ENCODE data around the gene TFAP2A.

DNA sequence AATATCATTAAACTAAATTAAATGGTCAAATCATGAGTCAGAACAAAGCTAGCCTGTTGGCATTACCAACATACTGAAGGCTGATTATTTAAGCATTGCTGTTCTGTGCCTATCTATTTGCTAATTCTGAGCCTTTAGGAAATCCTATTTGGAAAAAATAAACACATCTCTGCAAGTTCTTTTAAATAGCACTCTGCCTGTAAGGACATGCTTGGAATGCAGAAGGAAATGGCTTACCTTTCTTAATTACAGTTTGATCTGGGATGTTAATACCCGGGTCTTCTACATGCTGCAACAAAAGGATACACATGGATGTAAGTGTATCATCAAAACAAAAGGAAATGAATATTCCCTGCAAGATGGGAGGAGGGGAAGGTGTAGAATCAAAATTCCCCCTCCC, 8.3 kb downstream of the TFAP2A start:
- TF ChIP-seq, protein P1, sequence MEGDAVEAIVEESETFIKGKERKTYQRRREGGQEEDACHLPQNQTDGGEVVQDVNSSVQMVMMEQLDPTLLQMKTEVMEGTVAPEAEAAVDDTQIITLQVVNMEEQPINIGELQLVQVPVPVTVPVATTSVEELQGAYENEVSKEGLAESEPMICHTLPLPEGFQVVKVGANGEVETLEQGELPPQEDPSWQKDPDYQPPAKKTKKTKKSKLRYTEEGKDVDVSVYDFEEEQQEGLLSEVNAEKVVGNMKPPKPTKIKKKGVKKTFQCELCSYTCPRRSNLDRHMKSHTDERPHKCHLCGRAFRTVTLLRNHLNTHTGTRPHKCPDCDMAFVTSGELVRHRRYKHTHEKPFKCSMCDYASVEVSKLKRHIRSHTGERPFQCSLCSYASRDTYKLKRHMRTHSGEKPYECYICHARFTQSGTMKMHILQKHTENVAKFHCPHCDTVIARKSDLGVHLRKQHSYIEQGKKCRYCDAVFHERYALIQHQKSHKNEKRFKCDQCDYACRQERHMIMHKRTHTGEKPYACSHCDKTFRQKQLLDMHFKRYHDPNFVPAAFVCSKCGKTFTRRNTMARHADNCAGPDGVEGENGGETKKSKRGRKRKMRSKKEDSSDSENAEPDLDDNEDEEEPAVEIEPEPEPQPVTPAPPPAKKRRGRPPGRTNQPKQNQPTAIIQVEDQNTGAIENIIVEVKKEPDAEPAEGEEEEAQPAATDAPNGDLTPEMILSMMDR (IDR thresholded peaks at IDR 0.05; ENCODE audit: low read length) = no peak
- TF ChIP-seq EZH2 (IDR thresholded peaks at IDR 0.05; ENCODE audit: borderline replicate concordance, low read length) = no peak
